GM12872 (cell line): ENCODE results near the gene NUP62.

Experiments used
- CTCF ChIP-seq: IDR thresholded peaks from 3 replicates; pipeline ENCODE4 v1.5.1; 2011; ENCODE audit warnings: low read depth, mild to moderate bottlenecking, low read length, moderate library complexity; ENCODE audit not compliant: insufficient read depth

Gene NUP62

GRCh38 chr19:49889038-49889686, 40.1 kb downstream of the NUP62 start:
- TF ChIP-seq CTCF: no peak

- TF ChIP-seq CTCF: no peak
These were observed 40.8 kb downstream of the NUP62 start for GRCh38 chr19:49888510-49888824.

GRCh38 chr19:49887665-49888509, 41.4 kb downstream of the NUP62 start:
- no peak for TF ChIP-seq CTCF

GRCh38 chr19:49887037-49887664, 42.2 kb downstream of the NUP62 start:
- TF ChIP-seq CTCF: no peak

GRCh38 chr19:49884760-49885159, 44.5 kb downstream of the NUP62 start:
- no peak for TF ChIP-seq CTCF

- TF ChIP-seq CTCF: no peak
These were observed 45.2 kb downstream of the NUP62 start for GRCh38 chr19:49884109-49884508.

GRCh38 chr19:49883094-49883493, 46.2 kb downstream of the NUP62 start:
- no peak for TF ChIP-seq CTCF
